Coronary artery (tissue), 2 donors: ENCODE measurements around the gene FRMD4A.

Source experiments
- DNase-seq: peaks from one replicate; pipeline ENCODE4 v3.0.0-alpha.2; 2017; ENCODE audit warnings: low spot score
- H3K27ac ChIP-seq, 2 donors: fragments of 200-600 bp; sonication (generic); one replicate each; pipeline ENCODE4 v1.5.1; 2016 to 2019
- H3K4me3 ChIP-seq: fragments of 200-600 bp; sonication (generic); 2 replicates; pipeline ENCODE4 v1.5.1; 2016; ENCODE audit warnings: mild to moderate bottlenecking, moderate library complexity
- CTCF ChIP-seq: fragments of 200-600 bp; sonication (generic); IDR thresholded peaks from one replicate; pipeline ENCODE4 v1.5.1; 2019; ENCODE audit warnings: antibody characterized with exemption

The FRMD4A gene

GRCh38 chr10:14173706-14174594 lies 156.8 kb downstream of the FRMD4A start:
- Histone ChIP-seq H3K4me3 (peak overlapping the region; percentile 67), H3K27ac (no peak overlapping the region)
- no peak for DNase-seq
- TF ChIP-seq CTCF = no peak

- TF ChIP-seq CTCF = no peak
- Histone ChIP-seq H3K27ac (no peak overlapping the region), H3K4me3 (peak overlapping the region; percentile 67)
- DNase-seq = no peak
Measured at GRCh38 chr10:14173391-14173705, 157.4 kb downstream of the FRMD4A start.

DNA sequence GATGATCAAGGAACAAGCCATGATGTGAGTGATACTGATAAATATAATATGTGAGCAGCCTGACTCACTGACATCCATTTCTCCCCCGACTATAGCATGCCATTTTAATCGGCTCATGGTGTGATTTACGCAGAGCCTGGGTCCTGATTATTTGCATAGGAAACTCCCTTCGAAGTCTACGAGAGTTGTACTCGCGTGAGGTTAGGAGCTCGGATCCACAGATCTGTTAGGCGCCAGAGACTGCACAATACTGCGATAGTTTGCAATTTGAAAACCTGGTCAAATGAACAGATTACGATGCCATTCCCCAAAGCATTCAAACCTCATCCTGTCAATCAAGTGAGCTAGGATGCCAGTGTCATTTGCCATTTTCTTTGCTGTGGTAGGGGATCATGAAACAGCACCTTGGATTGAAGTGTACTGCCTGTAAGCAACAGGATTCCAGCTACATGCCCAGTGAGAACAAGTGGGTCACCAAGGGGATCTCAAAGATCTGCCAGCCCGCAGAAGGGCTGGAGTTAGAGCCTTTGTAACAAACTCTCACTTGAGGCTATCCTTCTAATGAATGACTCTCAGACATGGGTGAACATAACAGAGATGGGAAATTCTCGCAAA lies 158.3 kb downstream of the FRMD4A start:
- no peak overlapping the region for H3K27ac ChIP-seq
- DNase-seq = no peak
- TF ChIP-seq CTCF = no peak
- H3K4me3 ChIP-seq = no peak overlapping the region

DNA sequence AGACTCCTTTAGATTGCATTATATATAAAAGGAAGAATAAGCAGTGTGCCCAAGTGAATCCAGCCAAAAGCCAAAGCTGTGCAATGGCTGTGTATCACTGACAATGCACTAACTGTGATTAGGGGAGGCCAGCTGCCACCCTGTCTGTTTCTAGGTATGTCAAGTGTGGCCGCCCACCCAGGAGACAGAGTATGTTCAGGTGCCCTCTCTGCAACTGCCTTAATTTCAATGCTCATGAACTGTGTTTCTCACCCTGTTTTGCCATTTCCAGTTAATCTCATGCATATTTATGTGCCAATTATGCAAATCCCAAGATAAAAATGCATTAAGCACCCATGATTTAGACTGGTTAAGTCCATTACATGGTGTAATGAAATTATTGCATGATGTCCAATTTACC lies 159.4 kb downstream of the FRMD4A start:
- no peak for TF ChIP-seq CTCF
- no peak for DNase-seq
- Histone ChIP-seq H3K4me3 (no peak overlapping the region), H3K27ac (no peak overlapping the region)

DNA sequence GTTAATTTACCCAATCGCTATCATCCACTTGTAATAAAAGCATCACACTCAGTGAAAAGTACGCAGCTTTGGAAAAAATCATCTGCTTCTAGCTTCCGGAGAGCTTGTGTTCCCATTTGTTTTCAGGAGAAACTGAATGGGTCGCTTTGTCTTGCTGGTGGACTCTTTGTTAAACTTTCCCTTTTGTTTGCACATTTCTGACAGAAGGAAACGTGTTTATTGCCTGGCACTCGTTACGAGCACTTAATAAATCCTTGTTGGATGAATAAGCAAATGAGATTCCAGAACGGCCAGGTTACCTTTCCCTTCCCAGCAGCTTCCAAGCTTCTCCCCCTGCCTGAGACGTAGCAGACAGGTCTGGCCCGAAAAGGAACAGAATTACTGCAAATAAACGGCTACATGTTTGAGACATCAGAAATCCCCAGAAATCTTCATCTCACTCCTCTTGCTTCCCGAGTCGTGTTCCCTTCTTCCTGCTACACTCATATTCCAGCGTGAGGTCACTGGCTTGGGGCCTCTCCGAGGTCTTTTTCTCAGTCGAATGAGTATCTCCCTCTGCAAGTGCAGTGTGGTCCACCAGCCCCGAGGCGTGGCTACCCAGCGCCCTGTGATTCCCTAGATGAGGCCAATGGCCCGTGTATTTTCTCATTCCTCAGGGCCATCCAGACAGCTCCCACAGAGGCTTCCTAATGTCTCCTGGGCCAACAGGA lies 167.2 kb downstream of the FRMD4A start:
- DNase-seq = no peak
- no peak overlapping the region for H3K4me3 ChIP-seq
- H3K27ac ChIP-seq = no peak overlapping the region
- TF ChIP-seq CTCF = no peak

GRCh38 chr10:14162629-14163344 lies 167.9 kb downstream of the FRMD4A start:
- no peak overlapping the region for H3K27ac ChIP-seq
- no peak for DNase-seq
- TF ChIP-seq CTCF = no peak
- H3K4me3 ChIP-seq = no peak overlapping the region
